DMS153 treated with DMSO at 0.1 percent for 48 hours (cell line): Measurements from ENCODE around the gene DIPK1A.
A peak's percentile ranks its signal among the peaks of the same experiment; 100 is the strongest.

ENCODE experiments used
- DNase-seq: peaks from one replicate; lab custom pipeline; 2025; ENCODE audit not compliant: unreplicated experiment; lab: John Stamatoyannopoulos, UW

DIPK1A gene

GRCh38 chr1:92953491-92953890 lies 7.8 kb downstream of the DIPK1A start:
- DNase-seq, result no peak

DNA sequence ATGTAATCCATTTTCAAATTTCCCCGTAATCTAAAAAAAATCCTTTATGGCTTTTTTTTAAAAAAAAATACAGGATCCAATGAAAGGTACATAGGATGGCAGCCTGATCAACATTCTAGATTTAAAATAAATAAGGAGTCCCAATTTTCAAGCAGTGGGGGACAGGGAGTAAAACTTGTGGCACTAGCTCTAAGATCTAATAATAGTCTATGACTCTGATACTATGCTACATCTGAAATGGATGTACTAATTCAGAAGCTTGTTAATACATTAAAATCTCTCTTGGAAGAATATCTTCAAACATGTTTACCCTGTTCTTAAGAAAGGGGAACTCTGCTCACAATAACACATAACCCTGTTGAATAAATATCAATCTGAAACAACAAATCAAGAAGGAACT lies 8.5 kb downstream of the DIPK1A start:
- no peak for DNase-seq

- DNase-seq, result no peak
Measured at GRCh38 chr1:92951141-92951582, 10.1 kb downstream of the DIPK1A start.

GRCh38 chr1:92949937-92950817 lies 11.1 kb downstream of the DIPK1A start:
- no peak for DNase-seq

GRCh38 chr1:92948071-92948470 lies 13.2 kb downstream of the DIPK1A start:
- no peak for DNase-seq

GRCh38 chr1:92945748-92946270 lies 15.5 kb downstream of the DIPK1A start:
- no peak for DNase-seq

DNA sequence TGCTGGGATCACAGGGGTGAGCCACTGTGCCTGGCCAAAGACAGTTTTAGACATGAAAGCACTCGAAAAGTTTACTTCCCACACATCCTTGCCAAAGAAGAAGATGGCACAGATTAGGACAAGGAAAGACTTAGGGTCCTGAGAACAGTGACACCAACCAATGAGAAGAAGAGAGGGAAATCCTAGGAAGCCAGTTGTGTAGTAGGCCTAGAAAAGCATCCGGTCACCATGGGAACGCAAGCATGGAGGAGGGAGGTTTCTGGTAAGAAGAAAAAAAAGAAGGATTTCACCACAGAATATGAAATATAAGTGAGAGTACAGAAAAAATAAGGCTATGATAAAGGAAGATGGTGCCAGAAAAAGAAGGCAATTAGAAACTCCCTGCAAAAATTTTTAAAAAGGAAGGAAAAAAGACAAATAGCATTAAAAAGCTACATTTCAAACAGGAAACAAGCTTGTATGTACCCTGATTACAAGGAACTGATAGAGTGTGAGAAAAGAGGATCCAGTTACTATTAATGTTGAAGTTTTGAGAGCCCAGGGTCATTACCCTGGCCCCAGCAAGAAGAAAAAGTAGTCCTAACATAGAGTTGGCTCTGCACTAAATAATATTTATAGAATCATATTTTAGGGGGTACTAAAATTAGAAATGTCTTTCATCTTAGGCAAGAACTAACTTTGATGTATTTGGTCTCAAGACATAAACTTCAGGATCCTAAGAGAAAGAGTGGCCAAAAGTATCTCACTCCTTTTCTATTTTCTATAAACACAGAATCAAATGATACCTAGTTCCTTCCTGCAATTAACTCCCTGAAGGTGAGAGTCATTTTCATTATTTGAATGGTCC lies 16.1 kb downstream of the DIPK1A start:
- DNase-seq, result no peak

- no peak for DNase-seq
Measured at GRCh38 chr1:92943502-92943847, 17.8 kb downstream of the DIPK1A start.

GRCh38 chr1:92940541-92940940 lies 20.7 kb downstream of the DIPK1A start:
- no peak for DNase-seq

DNA sequence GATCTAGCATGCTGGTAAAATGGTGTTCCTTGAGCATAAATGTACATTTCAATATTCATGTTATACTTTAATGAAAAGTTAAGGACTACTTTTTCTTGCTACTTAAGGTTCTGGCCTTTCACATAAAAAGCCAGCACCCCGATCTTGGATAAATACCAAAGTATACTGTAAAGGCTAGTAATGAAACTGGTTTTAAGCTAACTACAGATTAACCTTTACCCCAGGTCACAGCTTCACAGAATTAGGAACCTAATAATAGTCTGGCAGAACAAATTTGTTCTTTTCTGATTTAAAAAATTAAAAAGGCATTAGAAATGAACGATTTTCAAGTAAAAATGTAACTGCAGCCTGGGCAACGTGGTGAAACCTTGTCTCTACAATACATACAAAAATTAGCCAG lies 23.5 kb downstream of the DIPK1A start:
- no peak for DNase-seq

DNA sequence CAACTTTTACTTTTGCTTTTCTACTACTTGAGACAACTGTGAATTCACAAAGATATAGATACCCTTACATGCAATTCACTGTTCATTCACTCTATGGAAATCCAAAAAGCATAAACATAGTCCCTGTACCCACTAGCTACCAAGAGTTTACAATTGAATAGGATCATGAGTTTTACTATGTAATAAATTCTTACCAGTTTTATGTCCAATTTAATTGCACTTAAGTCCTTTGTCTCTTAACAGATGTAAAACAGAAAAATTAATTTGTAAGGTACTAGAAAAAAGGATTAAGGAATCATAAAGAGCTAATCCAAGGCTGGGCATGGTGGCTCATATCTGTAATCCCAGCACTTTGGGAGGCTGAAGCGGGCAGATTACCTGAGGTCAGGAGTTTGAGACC lies 24.4 kb downstream of the DIPK1A start:
- DNase-seq, result no peak

DNA sequence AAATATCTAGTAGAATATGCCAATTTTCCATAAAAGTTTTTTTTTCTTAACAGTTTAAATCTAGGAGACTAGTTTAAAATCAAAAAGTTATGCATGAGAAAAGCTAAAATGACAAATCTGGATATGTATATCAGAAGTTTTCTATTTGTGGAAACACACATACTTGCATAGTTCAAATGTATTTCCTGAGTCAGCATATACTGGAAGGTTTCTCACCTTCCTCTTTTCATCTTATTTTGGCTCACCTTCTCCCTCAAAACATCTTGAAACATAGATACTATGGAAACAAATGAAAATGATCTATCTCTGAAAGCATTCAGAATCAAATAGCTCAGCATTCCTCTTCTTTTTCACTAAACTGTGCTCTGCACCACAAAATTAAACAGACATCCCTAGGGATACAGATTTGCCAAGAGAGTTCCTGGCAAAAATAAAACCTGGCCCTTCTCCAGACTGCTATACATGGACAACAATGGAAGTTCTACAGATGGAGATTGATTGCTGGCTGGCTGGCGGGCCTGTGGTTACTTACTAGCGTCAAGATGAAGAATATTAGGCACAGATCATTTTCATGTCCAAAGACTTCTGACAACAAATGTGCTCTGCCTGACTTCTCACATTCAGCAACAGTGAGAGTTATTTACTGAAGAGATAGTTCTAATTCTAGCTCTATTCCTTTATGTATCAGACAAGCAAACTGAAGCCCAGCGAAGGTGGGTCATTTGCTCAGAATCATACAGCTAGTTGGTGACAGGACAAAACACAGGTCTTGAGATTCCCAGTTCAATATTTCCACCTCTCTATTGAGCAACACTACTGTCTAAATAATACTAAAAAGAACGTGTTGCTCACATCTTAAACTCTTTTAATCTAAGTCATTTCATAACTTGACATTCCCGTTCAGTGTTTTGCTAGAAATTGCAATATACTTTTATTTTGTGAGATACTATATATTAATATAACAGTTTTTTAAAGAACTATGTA lies 26.6 kb downstream of the DIPK1A start:
- peak; percentile 70 for DNase-seq

DNA sequence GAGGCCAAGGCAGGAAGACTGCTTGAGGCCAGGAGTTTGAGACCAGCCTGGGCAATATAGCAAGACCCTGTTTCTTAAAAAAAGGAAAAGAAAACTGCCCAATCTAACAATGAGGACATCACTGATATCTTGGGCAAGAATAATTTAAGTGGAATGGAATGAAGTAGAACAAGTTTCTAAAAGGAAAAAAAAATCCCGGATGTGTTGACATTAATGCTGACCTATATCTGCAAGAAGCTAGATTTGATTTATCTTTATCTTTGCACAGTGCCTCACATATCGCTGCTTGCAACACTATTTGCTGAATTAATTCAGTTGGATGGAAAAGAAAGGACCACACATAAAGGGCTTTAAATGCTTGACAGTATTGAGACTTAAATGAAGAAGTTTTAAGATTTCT lies 27.8 kb downstream of the DIPK1A start:
- no peak for DNase-seq

GRCh38 chr1:92931691-92932090 lies 29.6 kb downstream of the DIPK1A start:
- no peak for DNase-seq

- no peak for DNase-seq
Measured at GRCh38 chr1:92929461-92929860, 31.8 kb downstream of the DIPK1A start.

- DNase-seq, result no peak
Measured at GRCh38 chr1:92927870-92928269, 33.4 kb downstream of the DIPK1A start.

GRCh38 chr1:92926873-92927272 lies 34.4 kb downstream of the DIPK1A start:
- no peak for DNase-seq

- DNase-seq, result no peak
Measured at GRCh38 chr1:92924501-92924900, 36.8 kb downstream of the DIPK1A start.

- no peak for DNase-seq
Measured at GRCh38 chr1:92923664-92924063, 37.6 kb downstream of the DIPK1A start.

- DNase-seq, result no peak
Measured at GRCh38 chr1:92922356-92923035, 38.8 kb downstream of the DIPK1A start.
